ENCODE data around the gene CDYL2. TPM values are rescaled to one million over a fixed set of nuclear protein-coding genes. Genes with fewer than 3 reads are reported as not detected.

CDYL2 gene
- total RNA-seq = 1 to 10 TPM in 3 of 4 donors, under 1 TPM in 1; 0.80 to 3.5 (median 2.3) TPM

- Histone ChIP-seq H3K27me3 (no peaks in the 10 kb centered on the region), H3K4me3 (peak within 1 kb of the TSS; percentile 59 to 78 (median 60)), H3K36me3 (no peaks in the 10 kb centered on the region), H3K9me3 (no peaks in the 10 kb centered on the region), H3K27ac (peak within 1 kb of the TSS in 3 of 4 donors; percentile 51 to 79 (median 56)), H3K4me1 (peaks cover 0 to 10% (median 2%) of the 10 kb centered on the region in 4 donors)
- DNase-seq = peak; percentile 61
- no peak for TF ChIP-seq CTCF (IDR thresholded peaks at IDR 0.05)
- intact Hi-C loops (cut with DNase I; ENCODE audit: low total_unique reads) = no loop called here
- in situ Hi-C loops (cut with MboI; ENCODE audit: low pct_ligation_motif_present in 1 of 4, low pct_unique_long_range_greater_than_20kb in 1 of 4, low sequenced_read_pairs in 3 of 4) = loop anchor here (25.0 kb wide), 1 partner anchor 267 kb away; the partner anchor contains the start of gene DYNLRB2 (in 4 of the 4)
- WGBS, 2 donors (ENCODE audit: low coverage in 1 of 2) = 5% methylated on average over 49 of the region's 63 CpGs; no CpG with 5 or more reads in 1 of the 2 donors
These were observed at the start of gene CDYL2 for GRCh38 chr16:80804526-80805383. Gene CDYL2, minus strand, starts transcription at chr16:80804598. Its CDS starts 425 bp downstream, at chr16:80804173.

GRCh38 chr16:80852261-80852872 lies 48.0 kb upstream of the CDYL2 start:
- in situ Hi-C loops (cut with MboI; ENCODE audit: low pct_ligation_motif_present in 1 of 4, low pct_unique_long_range_greater_than_20kb in 1 of 4, low sequenced_read_pairs in 3 of 4) (no loop called here), intact Hi-C loops (cut with DNase I; ENCODE audit: low total_unique reads) (no loop called here)
- Histone ChIP-seq H3K4me3 (no peak overlapping the region), H3K27me3 (no peaks in the 10 kb centered on the region), H3K4me1 (no peaks in the 10 kb centered on the region), H3K27ac (no peak overlapping the region), H3K36me3 (no peaks in the 10 kb centered on the region), H3K9me3 (no peaks in the 10 kb centered on the region)
- peak; percentile 11 for DNase-seq
- TF ChIP-seq POLR2AphosphoS5 (IDR thresholded peaks at IDR 0.05) (no peak), CTCF (IDR thresholded peaks at IDR 0.05) (peak in 3 of 5 experiments; percentile 16 to 39 (median 29)), POLR2A (IDR thresholded peaks at IDR 0.05) (no peak), EP300 (IDR thresholded peaks at IDR 0.05; ENCODE audit: low read depth) (no peak)
- 94 to 97% methylated on average over 5 of the region's 5 CpGs for WGBS, 2 donors (ENCODE audit: low coverage in 1 of 2)

GRCh38 chr16:80851831-80852230 lies 47.4 kb upstream of the CDYL2 start:
- Histone ChIP-seq H3K4me1 (no peaks in the 10 kb centered on the region), H3K9me3 (no peaks in the 10 kb centered on the region), H3K27me3 (no peaks in the 10 kb centered on the region), H3K4me3 (no peak overlapping the region), H3K27ac (no peak overlapping the region), H3K36me3 (no peaks in the 10 kb centered on the region)
- DNase-seq = no peak
- in situ Hi-C loops (cut with MboI; ENCODE audit: low pct_ligation_motif_present in 1 of 4, low pct_unique_long_range_greater_than_20kb in 1 of 4, low sequenced_read_pairs in 3 of 4) = no loop called here
- no peak for TF ChIP-seq CTCF (IDR thresholded peaks at IDR 0.05)
- no peak for TF ChIP-seq EP300 (IDR thresholded peaks at IDR 0.05; ENCODE audit: low read depth)
- no peak for TF ChIP-seq POLR2A (IDR thresholded peaks at IDR 0.05)
- no peak for TF ChIP-seq POLR2AphosphoS5 (IDR thresholded peaks at IDR 0.05)
- 72 to 89% methylated on average over 6 of the region's 6 CpGs for WGBS, 2 donors (ENCODE audit: low coverage in 1 of 2)
- intact Hi-C loops (cut with DNase I; ENCODE audit: low total_unique reads) = no loop called here

GRCh38 chr16:80850757-80851156 lies 46.4 kb upstream of the CDYL2 start:
- in situ Hi-C loops (cut with MboI; ENCODE audit: low pct_ligation_motif_present in 1 of 4, low pct_unique_long_range_greater_than_20kb in 1 of 4, low sequenced_read_pairs in 3 of 4) = no loop called here
- Histone ChIP-seq H3K27ac (no peak overlapping the region), H3K4me3 (no peak overlapping the region), H3K27me3 (no peaks in the 10 kb centered on the region), H3K4me1 (no peaks in the 10 kb centered on the region), H3K36me3 (no peaks in the 10 kb centered on the region), H3K9me3 (no peaks in the 10 kb centered on the region)
- DNase-seq = no peak
- TF ChIP-seq POLR2A (IDR thresholded peaks at IDR 0.05) = no peak
- TF ChIP-seq CTCF (IDR thresholded peaks at IDR 0.05) = no peak
- TF ChIP-seq POLR2AphosphoS5 (IDR thresholded peaks at IDR 0.05) = no peak
- no peak for TF ChIP-seq EP300 (IDR thresholded peaks at IDR 0.05; ENCODE audit: low read depth)
- intact Hi-C loops (cut with DNase I; ENCODE audit: low total_unique reads) = no loop called here
